GM18526 (cell line): Measurements from ENCODE around the gene RORC.
A peak's percentile ranks its signal among the peaks of the same experiment; 100 is the strongest.

Experiments used
- POLR2A ChIP-seq: IDR thresholded peaks from 3 replicates; pipeline ENCODE4 v1.6.1; 2011; ENCODE audit not compliant: insufficient read length; ENCODE audit errors: extremely low read depth

RORC gene

DNA sequence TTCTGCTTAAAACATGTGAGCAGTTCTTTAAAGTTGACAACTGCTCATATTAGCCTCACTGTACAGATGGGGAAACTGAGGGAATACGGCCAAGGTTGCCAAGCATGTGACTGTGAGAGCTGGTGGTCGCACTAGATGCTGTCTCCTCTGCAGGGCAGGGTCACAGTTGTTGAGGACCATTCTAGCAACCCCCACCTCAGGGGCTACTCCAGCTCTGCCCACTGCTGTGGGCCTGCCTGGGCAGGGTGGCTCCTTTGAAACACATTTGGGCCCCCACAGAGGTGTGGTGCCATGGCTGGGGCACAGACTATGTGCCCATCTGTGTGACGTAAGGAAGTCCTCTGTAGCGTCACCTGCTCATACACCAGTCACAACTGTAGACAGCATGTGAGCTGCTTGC lies 21.1 kb upstream of the RORC start:
- TF ChIP-seq POLR2A = no peak

DNA sequence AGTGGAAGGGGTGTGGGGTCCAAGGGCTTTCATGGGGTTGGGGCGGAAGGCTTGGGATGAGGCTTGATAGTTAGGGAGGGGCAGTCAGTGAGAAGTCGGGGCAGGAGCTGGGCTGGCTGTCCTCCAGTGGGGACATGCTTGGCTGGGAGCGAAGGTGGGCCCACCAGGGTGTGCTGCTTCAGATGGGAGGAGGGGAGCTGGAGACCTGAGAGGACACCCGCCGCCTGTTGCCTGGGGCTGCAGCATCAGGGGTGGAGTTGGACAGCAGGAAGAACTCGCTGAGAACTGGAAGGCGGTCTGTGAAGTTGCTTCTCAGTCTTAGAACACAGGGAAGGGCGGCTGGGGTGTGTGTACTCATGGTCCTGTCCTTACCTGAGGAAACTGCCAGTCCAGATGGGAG lies 20.3 kb upstream of the RORC start:
- no peak for TF ChIP-seq POLR2A

DNA sequence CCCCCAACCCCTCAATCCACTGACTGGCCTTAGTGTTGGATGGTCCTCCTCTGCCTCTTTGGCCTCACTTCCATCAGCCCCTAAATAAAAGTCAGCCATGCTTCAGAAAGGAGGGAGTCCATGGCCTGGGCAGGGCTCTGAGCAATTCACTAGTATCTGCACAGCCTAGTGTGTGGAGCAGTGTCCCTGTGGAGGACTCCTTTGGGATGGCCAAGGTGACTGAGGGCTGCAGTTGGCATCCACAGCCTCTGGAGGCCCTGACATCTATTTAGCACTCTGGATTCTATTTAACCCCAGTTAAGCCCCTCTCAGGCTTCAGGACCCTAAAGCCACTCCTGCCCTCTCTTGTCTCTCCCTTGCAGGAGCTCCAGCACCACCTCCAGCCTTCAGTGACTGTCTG lies 18.3 kb upstream of the RORC start:
- TF ChIP-seq POLR2A = no peak

DNA sequence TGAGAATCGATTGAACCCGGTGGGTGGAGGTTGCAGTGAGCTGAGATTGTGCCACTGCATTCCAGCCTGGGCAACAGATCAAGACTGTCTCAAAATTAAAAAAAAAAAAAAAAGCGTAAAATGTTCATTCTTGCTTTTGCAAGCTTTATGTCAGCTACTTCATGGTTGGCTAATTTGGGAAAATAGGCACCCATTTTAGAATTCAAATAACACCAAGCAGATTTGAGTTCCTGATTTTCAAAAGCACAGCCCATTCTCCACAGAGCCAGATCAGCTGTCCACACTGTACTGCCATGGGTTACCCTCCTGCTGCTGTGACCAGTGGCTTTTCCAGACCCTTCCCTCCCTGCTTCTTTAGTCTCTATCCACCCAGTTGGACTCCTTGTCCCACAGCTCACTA lies 17.5 kb upstream of the RORC start:
- no peak for TF ChIP-seq POLR2A

DNA sequence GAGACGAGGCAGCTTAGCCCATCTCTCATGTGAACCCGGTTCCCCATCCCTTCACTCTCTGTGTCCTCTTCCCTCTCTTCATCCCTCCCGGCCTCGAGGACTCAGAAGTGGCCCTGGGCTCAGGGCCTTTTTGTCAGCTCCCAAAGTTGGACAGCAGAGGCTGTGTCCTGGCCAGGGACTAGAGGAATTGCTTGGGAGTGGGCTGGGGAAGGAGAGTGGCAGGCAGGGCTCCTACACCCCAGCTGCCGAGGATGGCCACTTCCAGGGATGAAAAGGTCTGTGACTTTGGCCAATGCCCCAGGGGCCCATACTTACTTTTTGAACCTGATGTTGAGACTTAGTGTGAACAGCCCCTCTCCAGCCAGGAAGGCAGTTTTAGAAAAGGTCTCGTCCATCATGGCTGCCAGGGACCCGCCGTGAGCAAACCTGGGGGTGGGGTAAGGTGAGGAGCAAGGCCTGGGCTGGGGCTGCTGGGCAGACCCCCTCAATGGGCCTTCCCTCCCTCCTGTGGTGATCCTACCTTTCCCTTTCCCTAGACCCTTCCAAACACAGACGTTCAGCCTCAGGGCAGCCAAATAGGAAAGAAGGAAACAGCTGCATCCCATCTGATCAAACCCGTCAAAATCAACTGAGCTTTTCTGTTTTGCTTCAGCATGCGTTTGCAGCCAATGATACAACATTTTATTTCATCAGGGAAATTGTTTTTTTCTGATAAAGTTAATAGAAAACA lies 16.4 kb upstream of the RORC start:
- no peak for TF ChIP-seq POLR2A

DNA sequence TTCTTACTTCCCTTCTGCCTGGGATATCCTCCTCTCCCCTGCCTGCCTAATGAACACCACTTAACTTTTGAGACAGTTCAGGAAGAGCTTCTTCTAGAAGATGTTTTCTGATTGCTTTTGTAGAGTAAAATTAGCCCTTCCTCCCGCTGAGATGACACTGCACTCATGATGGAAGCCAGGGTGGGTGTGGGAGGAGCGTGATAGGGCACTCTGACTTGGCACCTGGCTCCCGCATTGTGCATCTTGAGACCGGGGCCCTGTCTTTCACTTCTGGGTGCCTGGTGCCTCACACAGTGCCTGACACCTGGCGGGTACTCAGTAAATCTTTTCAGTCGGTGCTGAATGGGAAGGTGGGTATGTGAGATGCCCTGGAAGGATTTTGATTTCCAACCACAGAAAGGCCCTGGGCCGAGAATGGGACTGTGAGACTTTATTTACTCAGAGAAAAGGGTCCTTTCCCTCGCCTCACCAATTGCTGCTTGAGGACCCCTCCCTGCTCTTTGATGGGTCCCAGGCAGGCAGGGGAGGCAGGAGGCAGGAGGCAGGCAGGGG lies 15.2 kb upstream of the RORC start:
- TF ChIP-seq POLR2A = no peak

DNA sequence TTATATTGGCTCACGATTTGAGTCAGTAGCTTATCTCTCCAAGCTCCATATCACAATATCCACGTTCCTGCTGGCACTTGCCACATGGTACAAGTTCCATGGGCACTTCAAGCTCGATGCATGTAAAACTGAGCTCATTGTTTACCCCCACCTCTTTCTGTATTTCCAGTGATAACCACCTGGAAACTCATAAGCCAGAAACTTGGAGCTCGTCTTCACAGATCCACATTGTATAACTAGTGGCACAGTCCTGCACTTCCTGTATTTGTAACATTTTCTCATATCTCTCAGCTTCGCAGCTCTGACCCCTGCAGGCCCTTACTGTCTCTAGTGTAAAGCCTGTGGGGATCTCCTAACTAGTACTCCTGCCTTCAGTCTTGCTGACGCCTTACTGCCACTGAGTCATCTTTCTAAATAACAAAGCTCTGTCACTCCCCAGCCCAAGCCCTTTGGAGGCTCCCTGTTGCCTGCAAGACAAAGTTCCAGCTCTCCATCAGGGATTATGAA lies 14.5 kb upstream of the RORC start:
- TF ChIP-seq POLR2A = no peak

DNA sequence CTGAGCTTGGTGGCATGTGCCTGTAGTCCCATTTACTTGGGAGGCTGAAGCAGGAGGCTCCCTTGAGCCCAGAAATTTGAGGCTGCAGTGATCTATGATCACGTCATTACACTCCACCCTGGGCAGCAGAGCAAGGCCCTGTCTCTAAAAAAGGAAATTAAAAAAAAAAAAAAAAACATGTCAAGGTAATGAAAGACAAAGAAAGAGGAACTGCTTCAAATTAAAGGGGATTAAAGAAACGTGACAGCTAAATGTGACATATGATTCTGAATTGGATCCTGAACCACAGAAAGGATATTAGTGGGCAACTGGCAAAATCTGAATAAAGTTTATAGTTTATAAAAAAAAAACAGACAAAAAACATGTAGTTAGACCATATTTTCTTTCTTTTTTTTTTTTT lies 11.8 kb upstream of the RORC start:
- no peak for TF ChIP-seq POLR2A

DNA sequence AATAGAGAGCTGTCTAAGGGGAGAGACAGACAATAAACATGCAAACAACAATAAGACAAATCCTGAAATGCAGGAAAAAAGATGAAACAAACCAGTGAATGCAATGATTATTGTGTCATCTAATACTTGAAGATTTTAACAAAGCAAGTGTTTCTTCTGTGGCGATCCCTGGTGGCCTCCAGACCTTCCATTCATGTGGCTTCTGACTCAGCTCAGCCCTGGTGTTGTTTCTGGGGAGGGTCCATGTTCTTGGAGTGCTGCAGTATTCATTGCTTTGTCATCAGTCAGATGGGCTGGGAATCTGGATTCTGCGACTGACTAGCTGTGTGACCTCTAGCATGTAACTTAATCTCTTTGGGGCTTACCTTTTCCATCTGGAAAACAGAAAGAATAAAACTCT lies 9.5 kb upstream of the RORC start:
- no peak for TF ChIP-seq POLR2A

DNA sequence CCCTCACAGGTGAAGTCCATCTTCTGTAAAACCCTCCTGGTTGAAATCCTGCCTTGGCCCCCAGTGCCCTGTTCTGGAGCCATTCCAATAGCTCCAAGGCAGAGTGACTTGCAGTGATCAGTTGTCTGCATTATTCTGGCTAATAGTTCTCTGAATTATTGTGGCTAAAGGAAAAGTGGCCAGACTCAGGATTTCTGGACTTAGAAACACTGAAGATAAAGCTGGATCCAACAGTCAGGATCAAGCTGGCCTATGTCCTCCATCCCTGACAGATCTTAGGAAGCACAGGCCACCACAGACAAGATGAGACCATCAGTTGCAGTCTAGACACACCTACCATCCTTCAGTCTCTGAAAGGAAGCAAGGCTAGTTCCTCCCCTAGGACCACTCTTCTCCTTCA lies 8.8 kb upstream of the RORC start:
- no peak for TF ChIP-seq POLR2A

DNA sequence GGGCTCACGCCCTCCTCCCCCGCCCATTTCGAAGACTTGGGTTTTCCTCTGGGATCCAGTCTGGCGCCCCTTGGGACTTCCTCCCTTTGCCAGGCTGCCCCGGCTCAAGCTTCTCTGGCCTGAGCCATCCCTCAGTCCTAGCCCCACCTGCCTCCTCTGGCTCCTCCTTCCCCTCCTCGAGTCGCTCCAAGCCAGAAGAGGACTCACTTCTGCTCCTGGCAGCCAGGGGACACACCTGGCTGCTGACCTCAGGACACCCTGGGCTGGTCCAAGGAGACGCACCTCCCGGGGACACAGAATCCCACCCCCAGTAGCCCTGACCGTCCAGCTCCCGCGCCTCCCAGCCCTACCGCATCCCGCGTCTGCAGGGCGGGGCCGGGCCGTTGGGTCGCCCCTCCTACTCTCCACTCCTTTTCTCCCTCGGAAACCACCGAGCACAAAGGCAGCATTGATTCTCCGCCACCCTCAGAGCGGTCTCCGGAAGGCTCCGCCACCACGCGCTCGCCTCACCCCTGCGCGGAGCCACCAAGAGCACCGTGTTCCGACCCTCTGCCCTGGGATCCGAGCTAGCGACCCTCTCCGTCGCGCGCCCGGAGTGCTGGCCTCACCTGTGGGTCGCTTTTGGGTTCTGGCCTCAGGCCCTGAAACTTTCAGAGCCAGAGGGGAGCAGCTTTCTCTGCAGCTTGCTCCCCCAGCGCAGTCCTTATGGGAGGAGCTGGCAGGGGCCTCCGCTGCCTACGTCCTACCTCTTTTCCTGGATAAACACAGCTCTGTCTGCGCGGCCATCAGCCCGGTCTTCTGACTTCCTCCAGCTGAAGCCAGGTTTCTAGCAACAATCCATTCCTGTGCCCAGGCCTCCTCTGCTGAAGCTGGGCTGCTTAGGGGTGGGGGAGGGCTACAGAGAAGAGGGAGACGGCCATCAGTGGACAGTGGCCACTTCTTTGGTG lies 8.1 kb upstream of the RORC start, which contains the start of gene C2CD4D:
TSS of gene C2CD4D (minus strand) at position 364 of the 947 bp plus-strand sequence. CDS start 831 bp downstream, outside the sequence.
- TF ChIP-seq POLR2A = peak; percentile 19

DNA sequence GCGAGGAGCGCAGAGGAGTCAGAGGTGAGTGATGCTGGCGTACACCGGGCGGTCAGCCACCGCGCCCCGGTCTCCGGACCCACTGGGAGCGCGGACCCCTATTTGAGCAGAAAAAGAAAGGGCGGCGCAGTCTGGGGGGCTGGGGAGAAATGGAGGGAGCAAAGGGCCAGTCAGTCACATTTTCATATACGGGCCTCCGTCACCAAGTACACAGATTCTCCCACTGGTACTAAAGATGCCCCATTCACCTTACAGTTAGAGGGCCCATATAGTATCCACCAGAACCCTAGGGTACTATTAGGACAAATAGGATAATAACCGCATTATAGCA lies 7.4 kb upstream of the RORC start:
- no peak for TF ChIP-seq POLR2A

DNA sequence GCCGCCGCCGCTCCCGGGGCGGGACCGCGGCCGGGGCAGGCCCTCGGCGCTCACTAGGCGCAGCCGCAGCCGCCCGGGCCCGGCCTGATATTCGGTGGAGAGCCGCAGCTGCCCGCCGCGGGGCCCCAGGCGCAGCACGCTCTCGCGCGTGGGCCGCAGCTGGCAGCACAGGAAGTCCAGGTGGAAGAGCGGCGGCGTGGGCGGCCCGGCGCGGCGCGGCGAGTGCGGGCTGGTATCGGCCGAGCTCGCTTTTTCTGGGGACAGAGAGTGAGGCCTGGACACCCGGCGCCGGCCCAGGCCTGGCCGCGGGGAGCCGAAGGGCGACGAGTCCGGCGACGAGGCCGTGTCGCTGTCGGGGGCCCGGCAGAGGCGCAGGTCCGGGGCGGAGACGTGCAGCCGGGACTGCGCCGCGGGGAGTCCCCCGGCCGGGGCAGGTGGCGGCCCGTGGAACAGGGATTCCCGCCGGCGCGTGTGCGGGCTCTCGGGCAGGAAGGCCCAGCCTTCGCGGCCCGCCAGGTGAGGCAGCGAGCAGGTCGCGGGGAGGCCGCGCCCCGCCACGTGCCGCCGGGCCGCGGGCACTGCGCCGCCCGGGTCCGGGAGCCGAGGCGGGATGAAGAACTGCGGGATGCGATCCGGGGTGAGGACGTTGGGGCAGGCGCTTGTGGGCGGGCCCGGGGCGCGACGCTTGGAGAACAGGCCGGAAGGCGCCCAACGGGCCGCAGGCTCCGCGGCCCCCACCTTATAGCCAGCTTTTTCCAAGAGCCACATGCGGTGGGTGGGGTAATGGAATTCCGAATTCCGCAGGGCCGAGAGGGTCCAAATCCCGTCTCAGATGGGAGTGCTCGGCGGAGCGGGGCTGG lies 6.8 kb upstream of the RORC start:
- no peak for TF ChIP-seq POLR2A

DNA sequence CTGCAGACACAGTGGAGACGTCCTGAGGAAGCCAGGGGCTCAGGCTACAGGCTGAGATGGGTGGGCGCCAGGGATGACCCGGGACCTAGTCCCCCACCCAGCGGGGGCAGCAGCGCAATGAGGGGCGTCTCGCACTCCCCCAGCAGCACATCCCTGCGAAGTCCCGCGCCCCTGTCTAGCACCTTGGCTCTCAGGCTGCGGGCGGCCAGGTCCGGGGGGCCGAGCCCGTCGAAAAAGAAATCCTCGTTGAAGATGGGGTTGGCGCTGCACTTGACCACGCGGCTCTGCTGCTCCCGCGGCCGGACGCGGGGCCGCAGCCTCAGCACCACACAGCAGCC lies 6.3 kb upstream of the RORC start:
- TF ChIP-seq POLR2A = no peak

DNA sequence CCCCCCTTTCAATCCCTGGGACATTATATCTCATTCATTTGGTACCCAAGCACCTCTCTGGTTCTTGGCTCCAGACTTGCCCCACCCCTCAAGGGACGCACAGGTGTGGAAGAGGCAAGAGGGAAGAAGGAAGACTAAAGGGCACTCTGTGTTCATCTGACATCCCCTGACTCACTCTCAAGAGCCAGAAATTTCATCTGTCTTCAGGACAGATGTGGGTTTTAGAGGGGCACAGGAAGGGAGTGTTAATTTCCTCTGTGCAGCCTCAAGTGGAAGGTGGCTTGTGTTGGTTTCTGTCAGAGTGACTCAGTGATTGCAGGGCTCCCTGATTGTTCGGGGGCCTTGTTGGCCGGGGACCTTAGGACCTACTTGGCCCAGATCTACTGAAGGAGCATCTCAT lies 5.6 kb upstream of the RORC start:
- no peak for TF ChIP-seq POLR2A
